GM12873 (cell line): ENCODE measurements around the gene TEC.

ENCODE experiments used
- CTCF ChIP-seq: IDR thresholded peaks from 2 replicates; pipeline ENCODE4 v1.5.1; 2012; ENCODE audit warnings: low read depth, mild to moderate bottlenecking, moderate library complexity, low read length, control low read depth; ENCODE audit not compliant: insufficient read depth; ENCODE audit errors: missing control alignments

TEC gene

GRCh38 chr4:48141048-48141447, 128.6 kb downstream of the TEC start:
- TF ChIP-seq CTCF = peak; percentile 46

- no peak for TF ChIP-seq CTCF
Observed at GRCh38 chr4:48139691-48140090, 129.9 kb downstream of the TEC start.

DNA sequence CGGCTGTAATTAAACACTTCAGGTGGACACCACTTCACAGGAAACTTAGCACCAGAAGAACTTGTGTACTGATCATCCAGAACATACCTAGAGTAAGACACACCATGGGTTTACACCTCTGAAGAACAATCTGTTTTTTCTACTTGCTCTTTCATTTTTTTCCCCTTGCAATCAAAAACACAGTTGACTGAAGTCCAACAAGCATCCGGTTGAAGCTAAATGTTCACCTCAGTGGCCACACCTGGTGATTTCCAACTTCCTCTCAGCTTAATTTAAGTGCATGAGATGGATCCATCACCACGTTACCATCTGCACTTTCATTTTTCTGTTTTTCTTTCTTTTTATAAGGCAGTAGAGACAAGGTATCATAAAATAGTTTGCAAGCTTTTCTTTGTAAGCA, 130.7 kb downstream of the TEC start:
- TF ChIP-seq CTCF = no peak

- no peak for TF ChIP-seq CTCF
Observed at GRCh38 chr4:48138511-48138910, 131.1 kb downstream of the TEC start.

DNA sequence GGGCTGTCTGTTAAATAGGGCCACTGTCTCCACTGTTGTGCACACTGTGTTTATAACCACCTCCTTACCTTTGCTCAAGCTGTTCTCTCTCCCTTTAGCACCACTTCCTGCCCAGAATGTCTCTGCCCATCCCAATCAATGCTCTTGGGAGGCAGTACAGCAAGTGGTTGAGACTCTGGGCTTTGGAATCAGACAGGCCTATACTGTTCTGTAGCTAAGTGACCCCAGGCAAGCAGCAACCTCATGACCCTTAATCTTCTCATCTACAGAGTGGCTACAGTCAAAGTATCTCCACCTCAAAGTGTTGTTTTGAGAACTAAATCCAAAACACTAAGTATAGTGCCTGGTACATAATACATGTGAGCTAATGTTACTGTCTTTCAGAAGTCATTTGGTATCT, 131.8 kb downstream of the TEC start:
- TF ChIP-seq CTCF = no peak

GRCh38 chr4:48134081-48134480, 135.6 kb downstream of the TEC start, which contains the start of gene TXK:
Gene TXK, minus strand, starts transcription at chr4:48134250. Its CDS starts 80 bp downstream, at chr4:48134170.
- no peak for TF ChIP-seq CTCF

DNA sequence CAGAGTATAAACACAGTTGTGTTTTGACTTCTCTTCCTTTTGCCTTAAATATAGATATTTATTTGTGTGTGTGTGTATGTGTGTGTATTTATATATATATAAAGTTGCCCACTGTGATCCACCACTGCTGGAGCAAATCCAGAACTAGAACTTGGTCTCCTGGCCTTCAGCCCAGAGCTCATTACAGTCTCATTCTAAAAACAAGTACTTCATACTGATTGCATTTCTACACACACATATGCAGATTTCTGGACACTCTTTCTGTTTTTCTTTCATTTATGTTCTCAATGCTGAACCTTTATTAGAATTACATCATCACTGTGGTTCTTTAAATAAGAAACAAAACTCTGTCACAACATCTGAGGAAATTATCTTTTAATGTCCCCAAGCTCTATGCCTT, 136.0 kb downstream of the TEC start:
- no peak for TF ChIP-seq CTCF
